NCI-H1092 (cell line): ENCODE data around the gene DGCR2.
"Not testable (repeated sequence)": the region's sequence is repeated elsewhere in the genome, so short reads cannot be mapped to it uniquely, and the experiment has no call there.

Experiments
- DNase-seq: peaks from one replicate; lab custom pipeline; 2025; lab: John Stamatoyannopoulos, UW

Gene DGCR2

GRCh38 chr22:19122143-19122751 is at the start of gene DGCR2:
DGCR2 (minus strand) TSS chr22:19122412; CDS start chr22:19122206, 206 bp downstream.
- DNase-seq, result peak; percentile 97

GRCh38 chr22:19169947-19170318 is 47.7 kb upstream of the DGCR2 start:
- no peak for DNase-seq

- DNase-seq, result no peak
Observed at GRCh38 chr22:19169002-19169946, 47.1 kb upstream of the DGCR2 start.

- DNase-seq, result no peak
Observed at GRCh38 chr22:19168088-19168890, 46.1 kb upstream of the DGCR2 start.

- no peak for DNase-seq
Observed at GRCh38 chr22:19167106-19167869, 45.1 kb upstream of the DGCR2 start.

- DNase-seq, result no peak
Observed at GRCh38 chr22:19166421-19166820, 44.2 kb upstream of the DGCR2 start.

GRCh38 chr22:19164425-19164824 is 42.2 kb upstream of the DGCR2 start:
- DNase-seq, result no peak

GRCh38 chr22:19158649-19159048 is 36.4 kb upstream of the DGCR2 start:
- DNase-seq, result not testable (repeated sequence)

- not testable (repeated sequence) for DNase-seq
Observed at GRCh38 chr22:19156109-19156508, 33.9 kb upstream of the DGCR2 start.

- no peak for DNase-seq
Observed at GRCh38 chr22:19152942-19153883, 31.0 kb upstream of the DGCR2 start.

GRCh38 chr22:19151329-19152191 is 29.3 kb upstream of the DGCR2 start:
- no peak for DNase-seq

GRCh38 chr22:19150482-19151328 is 28.5 kb upstream of the DGCR2 start:
- DNase-seq, result no peak

- DNase-seq, result no peak
Observed at GRCh38 chr22:19149991-19150390, 27.8 kb upstream of the DGCR2 start, which contains the start of gene GSC2. GSC2 (minus strand) TSS chr22:19150292; CDS start chr22:19150283, 9 bp downstream.

GRCh38 chr22:19149047-19149883 is 27.1 kb upstream of the DGCR2 start:
- no peak for DNase-seq

- DNase-seq, result no peak
Observed at GRCh38 chr22:19148417-19149046, 26.3 kb upstream of the DGCR2 start.

GRCh38 chr22:19147195-19147780 is 25.1 kb upstream of the DGCR2 start:
- no peak for DNase-seq
